Endometrium (tissue), 2 donors: ENCODE data around the gene SFXN4.
"Not testable (repeated sequence)": the region's sequence is repeated elsewhere in the genome, so short reads cannot be mapped to it uniquely, and the experiment has no call there.

Experiments used
- FAIRE-seq: peaks from 2 replicates; lab custom pipeline; 2012; peaks lifted over from hg19 to GRCh38; lab: Jason Lieb, UNC
- donor health status: control.
- donor health status: control.

The SFXN4 gene

DNA sequence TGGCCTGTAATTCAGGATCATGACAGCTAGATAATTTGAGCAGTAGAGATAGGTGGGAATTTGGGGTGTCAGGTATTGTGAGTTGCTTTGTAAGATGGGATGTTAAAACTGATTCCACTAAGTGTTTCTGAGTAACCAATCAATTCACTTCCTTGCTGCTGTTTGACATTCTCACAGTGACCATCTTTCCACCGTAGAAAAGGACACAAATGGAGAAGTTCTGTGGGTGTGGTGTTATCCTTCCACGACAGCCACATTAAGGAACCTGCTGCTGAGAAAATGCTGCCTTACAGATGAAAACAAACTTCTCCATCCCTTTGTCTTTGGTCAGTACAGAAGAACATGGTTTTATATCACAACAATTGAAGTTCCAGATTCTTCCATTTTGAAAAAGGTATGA, 57.7 kb downstream of the SFXN4 start:
- not testable (repeated sequence) for FAIRE-seq

DNA sequence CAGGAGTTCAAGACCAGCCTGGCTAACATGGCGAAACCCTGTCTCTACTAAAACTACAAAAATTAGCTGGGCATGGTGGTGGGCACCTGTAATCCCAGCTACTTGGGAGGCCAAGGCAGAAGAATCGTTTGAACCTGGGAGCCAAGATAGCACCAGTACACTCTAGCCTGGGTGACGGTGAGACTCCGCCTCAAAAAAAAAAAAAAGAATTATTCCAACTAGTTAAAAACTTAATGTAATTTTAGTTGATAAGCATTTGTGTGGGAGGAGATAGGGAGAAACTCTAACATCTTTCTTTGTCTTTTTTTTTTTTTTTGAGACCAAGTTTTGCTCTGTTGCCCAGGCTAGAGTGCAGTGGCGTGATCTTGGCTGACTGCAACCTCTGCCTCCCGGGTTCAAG, 58.4 kb downstream of the SFXN4 start:
- not testable (repeated sequence) for FAIRE-seq

DNA sequence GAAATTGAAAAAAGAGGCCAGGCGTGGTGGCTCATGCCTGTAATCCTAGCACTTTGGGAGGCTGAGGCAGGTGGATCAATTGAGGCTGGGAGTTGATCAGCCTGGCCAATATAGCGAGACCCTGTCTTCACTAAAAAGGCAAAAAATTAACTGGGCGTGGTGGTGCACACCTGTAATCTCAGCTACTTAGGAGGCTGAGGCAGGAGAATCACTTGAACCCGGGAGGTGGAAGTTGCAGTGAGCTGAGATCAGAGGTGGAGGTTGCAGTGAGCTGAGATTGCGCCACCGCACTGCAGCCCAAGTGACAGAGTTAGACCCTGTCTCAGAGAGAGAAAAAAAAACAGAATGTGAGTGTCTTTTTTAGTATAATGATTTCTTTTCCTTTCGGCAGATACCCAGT, 59.6 kb downstream of the SFXN4 start:
- FAIRE-seq: not testable (repeated sequence)

DNA sequence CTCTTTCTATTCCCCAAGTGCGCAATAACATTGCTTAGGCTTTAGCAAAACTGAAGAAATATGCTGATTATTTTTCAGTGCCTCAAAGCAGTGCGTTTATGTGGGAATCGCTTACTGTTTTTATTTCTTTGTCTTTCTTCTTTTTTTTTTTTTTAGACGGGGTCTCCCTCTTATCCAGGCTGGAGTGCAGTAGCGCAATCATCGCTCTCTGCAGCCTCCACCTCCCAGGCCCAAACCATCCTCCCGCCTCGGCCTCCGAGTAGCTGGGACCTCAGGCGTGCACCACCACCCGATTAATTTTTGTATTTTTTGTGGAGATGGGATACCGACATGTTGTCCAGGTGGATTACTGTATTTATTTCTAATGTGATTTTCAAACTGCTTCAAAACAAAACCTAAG, 60.4 kb downstream of the SFXN4 start:
- FAIRE-seq: no peak

DNA sequence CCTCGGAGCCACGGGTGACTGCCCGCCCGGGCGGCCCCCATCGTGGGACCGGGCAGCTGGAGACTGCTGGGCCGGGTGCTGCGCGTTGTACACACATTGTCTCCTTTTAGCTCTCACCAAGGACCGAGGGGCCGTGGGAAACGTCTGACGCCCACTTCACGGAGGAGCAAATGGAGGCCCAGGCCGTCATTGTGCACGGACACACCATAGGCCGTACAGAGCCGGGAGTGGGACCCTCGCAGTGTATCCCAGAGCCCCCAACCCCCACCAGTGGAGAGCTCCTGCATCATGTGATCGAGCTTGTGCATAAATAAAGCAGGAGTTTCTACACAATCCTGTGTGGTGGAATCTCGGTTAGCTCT, 60.9 kb downstream of the SFXN4 start:
- no peak for FAIRE-seq

DNA sequence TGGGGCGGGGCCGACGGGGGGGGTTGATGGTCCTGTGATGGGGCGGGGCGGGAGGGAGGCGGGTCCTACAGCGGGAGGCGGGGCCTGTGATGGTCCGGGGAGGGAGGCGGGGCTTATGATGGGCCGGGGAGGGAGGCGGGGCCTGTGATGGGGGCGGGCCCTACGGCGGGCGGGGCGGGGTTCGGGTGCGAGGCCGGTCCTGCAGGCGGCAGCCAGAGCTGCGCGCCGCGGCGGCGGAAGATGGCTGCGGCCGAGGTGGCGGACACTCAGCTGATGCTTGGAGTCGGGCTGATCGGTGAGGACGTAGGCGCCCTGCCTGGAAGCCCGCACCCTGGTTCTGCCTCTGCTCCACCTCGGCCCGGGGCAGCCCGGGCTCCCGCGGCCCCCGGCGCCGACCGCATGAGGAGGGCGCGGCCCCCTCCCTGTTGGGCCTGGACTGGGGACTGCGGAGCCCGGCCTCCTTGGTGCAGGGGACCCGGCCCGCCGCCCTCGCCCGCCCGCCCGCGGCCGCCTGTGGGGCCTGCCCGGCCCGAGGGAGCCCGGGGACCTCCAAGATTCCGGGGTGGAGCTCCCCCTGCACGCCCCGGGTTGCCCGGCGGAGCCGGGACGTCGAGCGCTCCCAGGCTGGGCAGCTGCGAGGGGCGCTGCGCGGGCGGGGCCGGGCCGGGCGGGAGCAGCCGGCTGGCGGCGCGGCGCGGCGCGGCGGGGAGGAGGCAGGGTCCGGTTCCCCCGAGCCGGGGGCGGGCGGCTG, 61.4 kb downstream of the SFXN4 start, which contains the start of gene DENND10:
DENND10 (plus strand) TSS at position 211 of the 751 bp plus-strand sequence; CDS start at position 241, 30 bp downstream.
- no peak for FAIRE-seq

DNA sequence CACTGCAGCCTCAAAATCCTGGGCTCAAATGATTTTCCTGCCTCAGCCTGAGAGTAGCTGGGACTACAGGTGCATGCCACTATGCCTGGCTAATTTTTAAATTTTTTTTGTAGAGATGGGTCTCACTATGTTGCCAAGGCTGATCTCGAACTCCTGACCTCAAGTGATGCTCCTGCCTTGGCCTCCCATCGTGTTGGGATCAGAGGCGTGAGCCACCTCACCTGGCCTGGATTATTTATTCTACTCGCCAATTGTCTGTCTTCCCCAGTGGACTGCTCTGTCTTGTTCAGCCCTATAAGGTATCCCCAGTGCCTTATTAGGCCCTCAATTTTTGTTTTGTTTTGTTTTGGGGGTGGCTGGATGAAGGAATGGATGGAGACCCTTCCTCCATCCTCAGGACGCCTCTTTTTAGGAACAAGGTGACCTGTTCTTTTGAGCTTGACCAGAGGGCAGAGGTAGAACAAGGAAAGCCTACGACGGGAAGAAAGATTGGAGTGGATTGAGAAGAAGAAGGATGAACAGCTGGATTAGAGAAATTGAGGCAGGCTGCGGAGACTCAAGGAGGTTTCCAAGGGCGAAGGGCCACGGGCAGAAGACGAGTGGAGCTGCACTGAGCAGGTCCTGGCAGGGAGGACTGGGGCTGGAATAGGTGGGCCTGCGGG, 62.1 kb downstream of the SFXN4 start:
- FAIRE-seq: no peak

DNA sequence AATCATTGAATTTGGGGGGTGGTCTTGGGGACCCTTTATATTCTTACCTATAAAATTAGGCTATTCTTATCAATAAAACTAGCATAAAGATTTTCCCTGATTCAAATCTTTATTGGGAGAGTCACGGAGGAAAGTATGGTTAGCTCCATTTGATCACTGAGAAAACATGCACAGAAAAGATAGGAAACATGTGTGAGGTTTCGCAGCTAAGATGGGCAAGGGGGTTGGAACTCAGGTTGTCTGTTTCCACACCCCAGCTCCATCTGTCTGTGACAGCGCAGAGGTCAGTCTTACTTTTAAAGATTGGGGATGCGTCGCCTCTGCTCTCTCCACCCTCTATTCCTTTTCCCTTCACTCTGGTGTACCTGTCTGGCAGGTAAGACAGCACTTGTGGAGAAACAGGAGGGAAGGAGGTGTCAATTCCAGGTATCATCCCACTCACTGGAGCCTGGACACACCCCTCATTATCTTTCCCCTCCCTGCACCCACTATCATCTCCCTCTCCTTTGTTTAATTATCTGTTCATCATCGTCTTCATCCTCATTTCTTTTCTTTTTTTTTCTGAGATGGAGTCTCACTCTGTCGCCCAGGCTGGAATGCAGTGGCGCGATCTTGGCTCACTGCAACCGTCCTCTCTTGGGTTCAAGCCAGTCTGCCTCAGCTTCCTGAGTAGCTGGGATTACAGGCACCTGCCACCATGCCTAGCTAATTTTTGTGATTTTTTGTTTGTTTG, 64.0 kb downstream of the SFXN4 start:
- no peak for FAIRE-seq

DNA sequence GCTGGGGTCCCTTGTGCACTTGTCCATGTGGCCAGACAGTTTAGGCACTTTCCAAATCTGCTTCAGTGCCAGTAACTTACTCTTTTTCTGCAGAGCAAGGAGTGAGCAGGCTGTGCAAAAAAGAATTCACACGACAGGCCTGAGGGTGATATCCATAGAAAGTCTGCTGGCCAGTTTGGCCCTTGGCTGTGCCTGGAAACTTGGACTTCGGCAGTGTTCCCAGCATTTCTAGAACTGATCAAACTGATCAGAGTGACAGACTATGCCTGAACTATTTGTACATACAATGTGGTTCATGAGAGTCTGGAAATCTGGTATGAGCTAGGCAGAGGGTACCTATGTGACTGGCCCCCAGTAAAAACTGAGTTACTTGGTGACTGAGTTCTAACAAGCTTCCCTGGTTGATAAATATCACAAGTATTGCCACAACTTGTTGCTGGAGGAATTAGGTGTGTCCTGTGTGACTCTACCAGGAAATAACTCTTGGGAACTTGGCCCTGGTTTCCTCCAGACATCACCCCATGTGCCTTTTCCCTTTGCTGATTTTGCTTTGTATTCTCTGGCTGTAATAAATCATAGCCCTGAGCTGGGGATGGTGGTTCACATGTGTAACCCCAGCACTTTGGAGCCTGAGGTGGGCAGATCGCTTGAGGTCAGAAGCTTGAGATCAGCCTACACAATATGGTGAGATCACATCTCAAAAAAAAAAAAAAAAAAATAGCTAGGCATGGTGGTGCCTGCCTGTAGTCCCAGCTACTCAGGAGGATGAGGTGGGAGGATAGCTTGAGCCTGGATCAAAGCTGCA, 64.9 kb downstream of the SFXN4 start:
- FAIRE-seq: no peak

DNA sequence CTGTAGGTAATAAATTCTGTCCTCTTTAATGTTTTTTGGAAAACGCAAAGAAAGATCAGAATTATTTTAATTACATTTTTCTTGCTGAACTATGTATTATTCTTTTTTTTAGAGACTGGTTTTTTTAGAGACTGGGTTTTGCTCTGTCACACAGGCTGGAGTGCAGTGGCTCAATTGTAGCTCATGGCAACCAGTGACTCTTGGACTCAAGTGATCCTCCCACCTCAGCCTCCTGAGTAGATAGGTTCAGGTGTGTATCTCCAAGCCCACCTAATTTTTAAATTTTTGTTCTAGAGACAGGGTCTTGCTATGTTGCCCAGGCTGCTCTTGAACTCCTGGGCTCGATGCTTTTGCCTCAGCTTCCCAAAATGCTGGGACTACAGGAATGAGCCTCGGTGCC, 66.9 kb downstream of the SFXN4 start:
- FAIRE-seq: no peak

DNA sequence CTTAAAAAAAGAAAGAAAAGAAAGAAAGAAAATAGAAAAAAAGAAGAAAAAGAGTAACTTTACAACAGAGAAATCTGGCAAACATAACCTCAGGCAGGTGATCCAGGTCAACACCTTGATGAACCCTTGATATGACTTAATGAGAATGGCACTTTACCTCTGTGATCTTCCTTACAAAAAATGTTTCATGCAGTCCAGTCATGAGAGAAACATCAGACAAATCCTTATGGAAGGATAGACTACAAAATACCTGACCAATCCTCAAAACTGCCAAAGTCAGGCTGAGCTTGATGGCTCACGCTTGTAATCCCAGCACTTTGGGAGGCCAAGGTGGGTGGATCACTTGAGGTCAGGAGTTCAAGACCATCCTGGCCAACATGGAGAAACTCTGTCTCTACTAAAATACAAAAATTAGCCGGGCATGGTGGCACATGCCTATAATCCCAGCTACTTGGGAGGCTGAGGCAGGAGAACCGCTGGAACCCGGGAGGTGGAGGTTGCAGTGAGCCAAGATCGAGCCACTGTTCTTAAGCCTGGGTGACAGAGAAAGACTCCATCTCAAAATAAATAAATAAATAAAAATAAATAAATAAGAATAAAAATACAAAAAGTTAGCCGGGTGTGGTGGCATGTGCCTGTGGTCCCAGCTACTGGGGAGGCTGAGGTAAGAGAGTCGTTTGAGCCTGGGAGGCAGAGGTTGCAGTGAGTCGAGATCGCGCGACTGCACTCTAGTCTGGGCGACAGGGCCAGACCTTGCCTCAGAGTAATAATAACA, 68.7 kb downstream of the SFXN4 start:
- not testable (repeated sequence) for FAIRE-seq

DNA sequence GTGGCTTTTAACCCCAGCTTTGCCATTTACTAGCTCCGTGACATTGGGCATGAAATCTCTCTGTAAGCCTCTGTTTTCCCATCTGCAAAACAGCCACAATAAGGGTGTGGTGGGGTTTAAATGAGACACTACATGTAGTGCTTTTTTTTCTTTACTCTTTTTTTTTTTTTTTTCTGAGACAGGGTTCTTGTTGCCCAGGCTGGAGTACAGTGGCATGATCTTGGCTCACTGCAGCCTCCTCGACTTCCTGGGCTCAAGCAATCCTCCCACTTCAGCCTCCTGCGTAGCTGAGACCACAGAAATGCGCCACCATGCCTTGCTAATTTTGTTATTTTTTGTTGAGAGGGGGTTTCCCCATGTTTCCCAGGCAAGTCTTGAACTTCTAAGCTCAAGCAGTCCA, 69.9 kb downstream of the SFXN4 start:
- FAIRE-seq: no peak

DNA sequence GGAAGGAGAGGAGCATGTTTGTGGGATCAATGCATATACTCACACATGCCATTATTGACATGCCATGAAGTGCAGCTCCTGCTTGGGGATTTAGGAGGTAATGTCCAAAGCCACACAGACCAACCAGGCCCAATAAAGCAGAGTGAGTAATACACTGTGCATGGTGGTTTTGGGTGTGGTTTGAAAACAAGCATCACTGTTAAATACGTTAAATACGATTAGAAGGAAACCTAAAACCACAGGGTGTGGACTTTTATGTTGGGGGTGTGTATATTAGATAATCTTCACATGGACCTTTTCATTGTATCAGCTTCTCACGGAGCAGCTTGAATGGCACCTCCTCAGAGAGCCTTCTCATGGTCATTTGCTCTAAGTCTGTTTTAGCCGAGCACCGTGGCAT, 74.5 kb downstream of the SFXN4 start:
- FAIRE-seq: no peak
